WTC11 (cell line): ENCODE results near the gene R3HDM4. TPM values are rescaled to one million over a fixed set of nuclear protein-coding genes. Genes with fewer than 3 reads are reported as not detected.

Experiments
- ATAC-seq: fragments of 200-7000 bp; cut with Tn5 transposase; 2 replicates; pipeline ENCODE4 v1.10.0; 2021; ENCODE audit warnings: mild to moderate bottlenecking, moderate library complexity
- CTCF ChIA-PET: fragments of 300-600 bp; sonication (Branson Sonifier 250); formaldehyde crosslinking; loops from one replicate; lab custom pipeline; 2021; ENCODE audit warnings: antibody characterized with exemption; lab: Charles Lee
- POLR2A ChIA-PET: fragments of 350-600 bp; sonication (Branson Sonifier 250); formaldehyde crosslinking; loops from one replicate; lab custom pipeline; 2021; ENCODE audit warnings: antibody characterized with exemption; lab: Charles Lee
- DNase-seq: peaks from one replicate; pipeline ENCODE4 v3.0.0; 2021; ENCODE audit warnings: low spot score
- H3K27ac Mint-ChIP-seq: 2 replicates; pipeline ENCODE4 v1.8.0; 2021; ENCODE audit warnings: mixed read lengths
- H3K27me3 Mint-ChIP-seq: 2 replicates; pipeline ENCODE4 v1.8.0; 2021; ENCODE audit warnings: low read depth, mild to moderate bottlenecking, moderate library complexity, mixed read lengths
- H3K36me3 Mint-ChIP-seq: 2 replicates; pipeline ENCODE4 v1.8.0; 2021; ENCODE audit warnings: mixed read lengths
- H3K4me1 Mint-ChIP-seq: 2 replicates; pipeline ENCODE4 v1.8.0; 2022; ENCODE audit warnings: mixed read lengths
- H3K4me3 Mint-ChIP-seq: 2 replicates; pipeline ENCODE4 v1.8.0; 2021; ENCODE audit warnings: mild to moderate bottlenecking, moderate library complexity, mixed read lengths
- H3K9me3 Mint-ChIP-seq: 2 replicates; pipeline ENCODE4 v1.8.0; 2021; ENCODE audit warnings: mixed read lengths
- ARID4B ChIP-seq: sonication (generic); formaldehyde crosslinking; IDR thresholded peaks from 2 replicates; pipeline ENCODE4 v1.8.0; 2023; ENCODE audit warnings: missing genetic modification reagents, mild to moderate bottlenecking, borderline replicate concordance
- EMX1 ChIP-seq: fragments of 250-450 bp; sonication (Bioruptor Pico); IDR thresholded peaks from 2 replicates; pipeline ENCODE4 v1.8.0; 2021; ENCODE audit warnings: mild to moderate bottlenecking
- FOXP1 ChIP-seq: sonication (generic); formaldehyde crosslinking; IDR thresholded peaks from 2 replicates; pipeline ENCODE4 v1.8.0; 2022; ENCODE audit warnings: missing genetic modification reagents, mild to moderate bottlenecking, moderate library complexity, borderline replicate concordance
- NR3C1 ChIP-seq: sonication (generic); formaldehyde crosslinking; conservative IDR thresholded peaks from 2 replicates; pipeline ENCODE4 v1.8.1; 2023; ENCODE audit warnings: low read depth, mild to moderate bottlenecking, missing genetic modification reagents
- PRDM15 ChIP-seq: sonication (generic); formaldehyde crosslinking; IDR thresholded peaks from 2 replicates; pipeline ENCODE4 v1.8.0; 2022; ENCODE audit warnings: missing genetic modification reagents
- SP1 ChIP-seq: sonication (generic); formaldehyde crosslinking; conservative IDR thresholded peaks from 2 replicates; pipeline ENCODE4 v1.8.1; 2022; ENCODE audit warnings: missing genetic modification reagents
- TCF7 ChIP-seq: sonication (generic); formaldehyde crosslinking; IDR thresholded peaks from 2 replicates; pipeline ENCODE4 v1.8.0; 2022; ENCODE audit warnings: mild to moderate bottlenecking, low read depth, missing genetic modification reagents, moderate library complexity
- total RNA-seq: library from RNA; stranded (reverse); gene quantifications from 3 replicates; pipeline ENCODE4 v1.2.3, GENCODE V29; 2021
- TF ChIP-seq, protein P1 (sequence below): sonication (generic); formaldehyde crosslinking; IDR thresholded peaks from 2 replicates; pipeline ENCODE4 v1.8.1; 2022; ENCODE audit warnings: mild to moderate bottlenecking, moderate library complexity, missing genetic modification reagents
- TF ChIP-seq, protein P2 (sequence below): sonication (generic); formaldehyde crosslinking; IDR thresholded peaks from 2 replicates; pipeline ENCODE4 v1.8.1; 2023; ENCODE audit warnings: mild to moderate bottlenecking, missing genetic modification reagents
- TF ChIP-seq, protein P3 (sequence below): sonication (generic); formaldehyde crosslinking; IDR thresholded peaks from 2 replicates; pipeline ENCODE4 v1.8.1; 2022; ENCODE audit warnings: mild to moderate bottlenecking, missing genetic modification reagents, moderate library complexity, borderline replicate concordance

R3HDM4 gene
- total RNA-seq, 1 experiment from 2014 or later, result 99.5 TPM

- TF ChIP-seq FOXP1 (CRISPR knock-in tag), result no peak
- no peak for TF ChIP-seq SP1 (CRISPR knock-in tag)
- no peak for TF ChIP-seq ARID4B (CRISPR knock-in tag)
Measured at GRCh38 chr19:888581-889385, 24.2 kb downstream of the R3HDM4 start (continued).

- Mint-ChIP-seq H3K27me3 (no peaks in the 10 kb centered on the region), H3K9me3 (no peaks in the 10 kb centered on the region), H3K4me1 (no peaks in the 10 kb centered on the region), H3K4me3 (no peak overlapping the region), H3K27ac (no peak overlapping the region), H3K36me3 (no peaks in the 10 kb centered on the region; the same call in 1 of the 2 replicates)
- ChIA-PET CTCF (no interaction called here), POLR2A (no interaction called here)
- no peak for TF ChIP-seq EMX1 (CRISPR knock-in tag)
- TF ChIP-seq, protein P1, sequence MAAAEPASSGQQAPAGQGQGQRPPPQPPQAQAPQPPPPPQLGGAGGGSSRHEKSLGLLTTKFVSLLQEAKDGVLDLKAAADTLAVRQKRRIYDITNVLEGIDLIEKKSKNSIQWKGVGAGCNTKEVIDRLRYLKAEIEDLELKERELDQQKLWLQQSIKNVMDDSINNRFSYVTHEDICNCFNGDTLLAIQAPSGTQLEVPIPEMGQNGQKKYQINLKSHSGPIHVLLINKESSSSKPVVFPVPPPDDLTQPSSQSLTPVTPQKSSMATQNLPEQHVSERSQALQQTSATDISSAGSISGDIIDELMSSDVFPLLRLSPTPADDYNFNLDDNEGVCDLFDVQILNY (CRISPR knock-in tag), result no peak
- DNase-seq (no peak), ATAC-seq (no peak)
Measured at GRCh38 chr19:887599-887998, 25.4 kb downstream of the R3HDM4 start.

- Mint-ChIP-seq H3K27ac (no peak overlapping the region), H3K36me3 (peaks cover 4% of the 10 kb centered on the region), H3K4me1 (no peaks in the 10 kb centered on the region), H3K27me3 (no peaks in the 10 kb centered on the region), H3K4me3 (no peak overlapping the region), H3K9me3 (no peaks in the 10 kb centered on the region)
- ChIA-PET POLR2A (no interaction called here), CTCF (no interaction called here)
- no peak for ATAC-seq
- TF ChIP-seq ARID4B (CRISPR knock-in tag) (no peak), PRDM15 (no peak), NR3C1 (CRISPR knock-in tag) (no peak), TCF7 (CRISPR knock-in tag) (no peak)
- TF ChIP-seq, protein P2, sequence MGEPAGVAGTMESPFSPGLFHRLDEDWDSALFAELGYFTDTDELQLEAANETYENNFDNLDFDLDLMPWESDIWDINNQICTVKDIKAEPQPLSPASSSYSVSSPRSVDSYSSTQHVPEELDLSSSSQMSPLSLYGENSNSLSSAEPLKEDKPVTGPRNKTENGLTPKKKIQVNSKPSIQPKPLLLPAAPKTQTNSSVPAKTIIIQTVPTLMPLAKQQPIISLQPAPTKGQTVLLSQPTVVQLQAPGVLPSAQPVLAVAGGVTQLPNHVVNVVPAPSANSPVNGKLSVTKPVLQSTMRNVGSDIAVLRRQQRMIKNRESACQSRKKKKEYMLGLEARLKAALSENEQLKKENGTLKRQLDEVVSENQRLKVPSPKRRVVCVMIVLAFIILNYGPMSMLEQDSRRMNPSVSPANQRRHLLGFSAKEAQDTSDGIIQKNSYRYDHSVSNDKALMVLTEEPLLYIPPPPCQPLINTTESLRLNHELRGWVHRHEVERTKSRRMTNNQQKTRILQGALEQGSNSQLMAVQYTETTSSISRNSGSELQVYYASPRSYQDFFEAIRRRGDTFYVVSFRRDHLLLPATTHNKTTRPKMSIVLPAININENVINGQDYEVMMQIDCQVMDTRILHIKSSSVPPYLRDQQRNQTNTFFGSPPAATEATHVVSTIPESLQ (CRISPR knock-in tag), result no peak
- TF ChIP-seq, protein P3, sequence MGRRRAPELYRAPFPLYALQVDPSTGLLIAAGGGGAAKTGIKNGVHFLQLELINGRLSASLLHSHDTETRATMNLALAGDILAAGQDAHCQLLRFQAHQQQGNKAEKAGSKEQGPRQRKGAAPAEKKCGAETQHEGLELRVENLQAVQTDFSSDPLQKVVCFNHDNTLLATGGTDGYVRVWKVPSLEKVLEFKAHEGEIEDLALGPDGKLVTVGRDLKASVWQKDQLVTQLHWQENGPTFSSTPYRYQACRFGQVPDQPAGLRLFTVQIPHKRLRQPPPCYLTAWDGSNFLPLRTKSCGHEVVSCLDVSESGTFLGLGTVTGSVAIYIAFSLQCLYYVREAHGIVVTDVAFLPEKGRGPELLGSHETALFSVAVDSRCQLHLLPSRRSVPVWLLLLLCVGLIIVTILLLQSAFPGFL (CRISPR knock-in tag), result no peak
- no peak for DNase-seq
Measured at GRCh38 chr19:887072-887471, 25.9 kb downstream of the R3HDM4 start.
